OCI-LY1 (cell line): ENCODE measurements around the gene RALGPS1.

Experiments used
- EZH2 ChIP-seq: fragments of 200-600 bp; sonication (generic), shearing (Covaris generic); IDR thresholded peaks from 2 replicates; pipeline ENCODE4 v1.8.0; 2017; ENCODE audit warnings: borderline replicate concordance, mixed run types, mild to moderate bottlenecking, antibody characterized with exemption, low read length, moderate library complexity, mixed read lengths
- TF ChIP-seq, protein P1 (sequence below): fragments of 200-600 bp; sonication (generic), shearing (Covaris generic); IDR thresholded peaks from 2 replicates; pipeline ENCODE4 v1.5.1; 2017; ENCODE audit warnings: mild to moderate bottlenecking, antibody characterized with exemption, low read length, moderate library complexity, mixed read lengths

GRCh38 chr9:127201731-127202130 lies 287.1 kb downstream of the RALGPS1 start:
- TF ChIP-seq EZH2, result no peak
- TF ChIP-seq, protein P1, sequence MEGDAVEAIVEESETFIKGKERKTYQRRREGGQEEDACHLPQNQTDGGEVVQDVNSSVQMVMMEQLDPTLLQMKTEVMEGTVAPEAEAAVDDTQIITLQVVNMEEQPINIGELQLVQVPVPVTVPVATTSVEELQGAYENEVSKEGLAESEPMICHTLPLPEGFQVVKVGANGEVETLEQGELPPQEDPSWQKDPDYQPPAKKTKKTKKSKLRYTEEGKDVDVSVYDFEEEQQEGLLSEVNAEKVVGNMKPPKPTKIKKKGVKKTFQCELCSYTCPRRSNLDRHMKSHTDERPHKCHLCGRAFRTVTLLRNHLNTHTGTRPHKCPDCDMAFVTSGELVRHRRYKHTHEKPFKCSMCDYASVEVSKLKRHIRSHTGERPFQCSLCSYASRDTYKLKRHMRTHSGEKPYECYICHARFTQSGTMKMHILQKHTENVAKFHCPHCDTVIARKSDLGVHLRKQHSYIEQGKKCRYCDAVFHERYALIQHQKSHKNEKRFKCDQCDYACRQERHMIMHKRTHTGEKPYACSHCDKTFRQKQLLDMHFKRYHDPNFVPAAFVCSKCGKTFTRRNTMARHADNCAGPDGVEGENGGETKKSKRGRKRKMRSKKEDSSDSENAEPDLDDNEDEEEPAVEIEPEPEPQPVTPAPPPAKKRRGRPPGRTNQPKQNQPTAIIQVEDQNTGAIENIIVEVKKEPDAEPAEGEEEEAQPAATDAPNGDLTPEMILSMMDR, result no peak
